Right renal pelvis (tissue), 4 donors: ENCODE data around the gene NOP16. TPM values are rescaled to one million over a fixed set of nuclear protein-coding genes. Genes with fewer than 3 reads are reported as not detected.

Experiments used
- DNase-seq, 4 donors: peaks; one replicate each; pipeline ENCODE4 v3.0.0-alpha.2; 2013; ENCODE audit warnings: low read depth in 4 of 4, low spot score in 3 of 4, missing footprints in 1 of 4
- polyA plus RNA-seq, 4 donors: library from polyadenylated mRNA; unstranded; fragments of 120-200 nt; gene quantifications; one replicate each; pipeline ENCODE4 v1.2.1, GENCODE V29; 2013; ENCODE audit not compliant: insufficient read length in 4 of 4

Gene NOP16, protein sequence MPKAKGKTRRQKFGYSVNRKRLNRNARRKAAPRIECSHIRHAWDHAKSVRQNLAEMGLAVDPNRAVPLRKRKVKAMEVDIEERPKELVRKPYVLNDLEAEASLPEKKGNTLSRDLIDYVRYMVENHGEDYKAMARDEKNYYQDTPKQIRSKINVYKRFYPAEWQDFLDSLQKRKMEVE
- 10 to 100 TPM; 23.5 to 28.9 (median 28.3) TPM for polyA plus RNA-seq

- DNase-seq = peak; percentile 96 to 98 (median 98)
These were observed at the start of gene NOP16, which contains the start of gene HIGD2A for GRCh38 chr5:176388444-176389134. TSS of gene NOP16 (minus strand) at chr5:176388598. CDS start at chr5:176388539, 59 bp downstream. TSS of gene HIGD2A (plus strand) at chr5:176388751. CDS start at chr5:176388820, 69 bp downstream.

GRCh38 chr5:176436656-176437055 is 48.3 kb upstream of the NOP16 start:
- no peak for DNase-seq

DNA sequence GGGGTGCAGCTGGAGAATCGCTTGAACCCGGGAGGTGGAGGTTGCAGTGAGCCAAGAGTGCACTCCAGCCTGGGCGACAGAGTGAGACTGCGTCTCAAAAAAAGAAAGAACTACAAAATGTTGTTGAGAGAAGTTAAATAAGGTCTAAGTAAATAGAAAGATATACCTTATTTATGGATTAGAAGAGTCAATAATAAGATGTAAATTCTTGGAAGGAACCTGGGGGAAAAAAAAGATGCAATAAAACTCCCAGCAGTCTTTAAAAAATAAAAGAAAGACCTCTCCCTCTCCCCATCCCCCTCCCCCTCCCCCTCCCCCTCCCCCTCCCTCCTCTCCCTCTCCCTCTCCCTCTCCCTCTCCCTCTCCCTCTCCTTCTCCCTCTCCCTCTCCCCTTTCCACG is 44.3 kb upstream of the NOP16 start:
- no peak for DNase-seq

GRCh38 chr5:176429972-176430371 is 41.6 kb upstream of the NOP16 start:
- no peak for DNase-seq

DNA sequence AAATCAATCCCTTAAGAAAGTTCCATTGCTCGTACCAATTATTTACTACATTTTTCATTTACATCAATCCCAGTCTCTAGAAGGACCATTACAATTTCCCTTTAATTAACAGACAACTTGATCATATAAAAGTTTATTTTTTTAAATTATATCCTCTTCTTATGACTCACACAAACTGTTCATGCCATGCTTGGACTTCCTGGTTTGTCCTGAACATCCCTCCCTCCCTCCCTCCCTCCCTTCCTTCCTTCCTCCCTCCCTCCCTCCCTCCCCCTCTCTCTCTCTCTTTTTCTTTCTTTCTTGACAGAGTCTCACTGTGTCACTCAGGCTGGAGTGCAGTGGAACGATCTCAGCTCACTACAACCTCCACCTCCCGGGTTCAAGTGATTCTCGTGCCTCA is 39.6 kb upstream of the NOP16 start:
- DNase-seq = no peak

- DNase-seq = no peak
These were observed 38.5 kb upstream of the NOP16 start for GRCh38 chr5:176426876-176427275.

DNA sequence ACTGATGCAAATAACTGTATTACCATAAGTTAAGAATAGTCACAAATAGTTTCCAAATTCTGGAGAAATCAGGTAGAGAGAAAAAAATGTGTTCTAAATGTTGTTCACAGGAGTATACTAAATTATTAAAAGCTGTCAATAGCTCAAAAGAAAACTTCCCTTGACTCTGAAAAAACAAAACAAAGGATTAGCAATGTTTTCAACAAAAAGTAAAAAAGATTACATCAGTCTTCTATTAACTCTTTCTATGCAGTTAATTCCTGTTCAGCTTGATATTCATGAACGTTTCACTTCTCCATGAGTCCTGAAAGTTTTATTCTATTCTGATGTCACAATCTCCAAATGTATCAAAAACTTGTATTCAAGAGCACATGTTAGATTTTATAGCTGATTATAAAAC is 37.4 kb upstream of the NOP16 start:
- no peak for DNase-seq

DNA sequence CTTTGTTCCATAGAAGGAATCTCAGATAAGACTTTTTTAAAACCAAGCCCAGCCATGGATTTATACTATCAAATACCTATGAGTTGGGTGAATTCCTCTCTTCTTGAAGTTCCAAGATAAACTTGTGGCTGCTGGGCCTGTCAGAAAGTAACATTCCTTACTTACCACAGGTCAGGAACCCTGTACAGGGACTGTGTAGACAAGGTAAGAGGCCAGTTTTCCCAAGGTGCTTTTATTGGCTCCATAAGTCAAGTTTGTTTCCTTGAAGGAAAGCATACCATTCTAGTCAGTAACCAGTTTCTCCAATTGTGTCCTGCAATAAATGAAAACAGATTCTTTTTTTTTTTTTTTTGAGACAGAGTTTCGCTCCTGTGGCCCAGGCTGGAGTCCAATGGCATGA is 36.7 kb upstream of the NOP16 start:
- no peak for DNase-seq

- DNase-seq = no peak
These were observed 35.8 kb upstream of the NOP16 start for GRCh38 chr5:176424181-176424580.

DNA sequence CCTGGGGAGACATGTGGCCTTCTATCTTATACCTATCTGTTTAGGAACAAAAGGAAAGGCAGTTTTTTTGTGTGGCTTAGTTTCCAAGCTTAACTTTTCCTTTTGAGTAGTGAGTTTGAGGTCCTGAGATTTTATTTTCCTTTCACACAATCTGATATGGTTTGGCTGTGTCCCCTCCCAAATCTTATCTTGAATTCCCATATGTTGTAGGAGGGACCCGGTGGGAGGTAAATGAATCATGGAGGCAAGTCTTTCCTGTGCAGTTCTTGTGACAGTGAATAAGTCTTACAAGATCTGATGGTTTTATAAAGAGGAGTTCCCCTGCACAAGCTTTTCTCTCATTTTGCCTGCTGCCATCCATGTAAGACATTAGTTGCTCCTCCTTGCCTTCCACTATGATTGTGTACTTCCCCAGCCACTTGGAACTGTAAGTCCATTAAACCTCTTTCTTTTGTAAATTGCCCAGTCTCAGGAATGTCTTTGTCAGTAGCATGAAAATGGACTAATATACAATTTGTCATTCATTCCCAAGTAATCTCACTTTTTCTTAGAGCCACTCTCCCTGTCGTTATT is 32.7 kb upstream of the NOP16 start:
- DNase-seq = no peak

DNA sequence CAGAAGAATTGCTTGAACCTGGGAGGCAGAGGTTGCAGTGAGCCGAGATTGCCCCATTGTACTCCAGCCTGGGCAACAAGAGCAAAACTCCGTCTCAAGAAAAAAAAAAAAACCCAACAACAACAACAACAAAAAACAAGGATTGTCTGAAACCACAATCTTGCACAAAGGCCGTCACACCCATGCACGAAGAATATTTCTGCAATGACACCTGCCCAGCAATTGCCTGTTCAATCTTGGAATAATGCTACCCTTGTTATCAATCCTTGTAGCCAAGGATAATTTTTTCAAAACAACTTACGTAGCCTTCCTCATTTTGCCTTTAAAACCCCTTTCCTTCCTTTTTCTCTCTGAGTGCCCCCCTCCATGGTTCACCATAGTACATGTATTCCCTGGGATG is 31.7 kb upstream of the NOP16 start:
- no peak for DNase-seq

GRCh38 chr5:176418251-176418650 is 29.9 kb upstream of the NOP16 start:
- no peak for DNase-seq

DNA sequence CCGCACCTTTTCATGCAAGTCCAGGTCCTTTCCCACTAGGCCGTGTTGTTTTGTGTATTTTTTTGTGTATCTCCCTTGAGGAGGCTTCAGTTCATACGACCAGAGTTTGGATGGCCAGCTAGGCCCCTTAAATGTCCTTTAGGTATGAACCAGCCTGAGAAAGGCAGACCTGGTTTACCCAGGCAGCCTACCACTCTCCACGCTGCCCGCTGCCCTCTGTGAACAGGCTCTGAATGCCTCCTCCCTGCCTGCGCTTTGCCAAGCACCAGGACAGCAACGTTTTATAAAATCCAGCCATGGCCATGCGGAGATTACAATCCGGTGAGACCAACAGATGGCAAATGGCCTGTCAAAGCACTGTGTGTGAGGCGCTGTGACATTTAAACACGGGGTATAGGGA is 28.6 kb upstream of the NOP16 start:
- no peak for DNase-seq

DNA sequence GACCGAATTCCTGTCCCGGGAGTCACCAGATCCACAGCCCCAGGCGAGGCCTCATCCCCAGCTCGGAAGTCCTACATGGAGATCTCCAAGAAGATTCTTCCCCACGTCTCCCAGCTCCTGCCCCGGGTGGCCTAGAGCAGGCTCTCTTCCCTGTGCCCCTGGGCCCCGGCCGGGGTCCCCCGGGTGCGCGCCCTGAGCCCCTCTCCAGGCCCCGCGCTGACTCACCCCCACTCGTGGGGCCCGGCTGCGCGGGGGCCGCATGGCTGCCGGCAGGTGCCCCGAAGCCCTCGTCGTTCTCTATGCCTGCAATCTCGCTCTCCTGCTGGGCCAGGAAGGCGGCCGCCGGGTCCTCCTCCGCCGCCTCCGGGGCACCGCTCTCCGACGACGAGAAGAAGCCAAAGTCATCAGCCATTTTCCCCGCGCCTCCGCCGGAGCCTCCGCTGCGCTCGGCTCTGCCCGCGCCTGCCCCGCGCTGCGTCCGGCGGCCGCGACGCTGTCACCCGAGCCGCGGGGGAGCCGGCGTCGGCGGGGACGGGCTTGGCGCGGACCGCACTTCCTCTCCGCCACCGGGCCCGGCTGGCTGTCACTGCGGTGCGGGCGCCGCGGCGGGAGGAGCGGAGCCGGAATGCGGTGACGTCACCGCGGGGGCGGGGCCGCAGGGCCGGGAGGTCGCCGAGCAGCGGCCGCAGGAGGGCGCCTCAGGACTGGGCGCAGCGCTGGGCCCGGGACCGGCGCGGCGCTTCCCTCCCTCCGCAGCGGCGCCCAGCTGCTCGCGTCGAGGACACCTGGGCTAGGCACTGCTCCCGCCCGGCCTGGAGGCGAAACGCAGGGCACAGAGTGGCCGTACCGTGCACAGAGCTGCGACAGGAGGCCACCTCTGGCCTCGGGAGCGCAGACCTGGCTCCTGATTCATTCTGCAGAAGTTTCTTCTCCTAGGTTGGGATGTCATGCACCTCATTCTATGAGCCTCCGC is 27.8 kb upstream of the NOP16 start, which contains the start of gene CLTB:
TSS of gene CLTB (minus strand) at position 588 of the 973 bp plus-strand sequence. CDS start at position 412, 176 bp downstream.
- peak; percentile 80 to 86 (median 82) for DNase-seq

GRCh38 chr5:176415240-176415951 is 27.0 kb upstream of the NOP16 start:
- DNase-seq = no peak

- DNase-seq = no peak
These were observed 26.3 kb upstream of the NOP16 start for GRCh38 chr5:176414704-176415103.

- DNase-seq = no peak
These were observed 25.4 kb upstream of the NOP16 start for GRCh38 chr5:176413709-176414191.

- no peak for DNase-seq
These were observed 24.8 kb upstream of the NOP16 start for GRCh38 chr5:176413255-176413565.

- DNase-seq = no peak
These were observed 24.3 kb upstream of the NOP16 start for GRCh38 chr5:176412517-176413254.
